Ishikawa (cell line): ENCODE measurements around the gene TNP1.

ENCODE experiments used
- CEBPB ChIP-seq: IDR thresholded peaks from 2 replicates; pipeline ENCODE4 v1.6.1; 2012
- CREB1 ChIP-seq: IDR thresholded peaks from 2 replicates; pipeline ENCODE4 v1.6.1; 2012; ENCODE audit warnings: low read depth
- EP300 ChIP-seq: IDR thresholded peaks from 2 replicates; pipeline ENCODE4 v1.6.1; 2012; ENCODE audit warnings: borderline replicate concordance
- NFIC ChIP-seq: IDR thresholded peaks from 2 replicates; pipeline ENCODE4 v1.6.1; 2012
- RAD21 ChIP-seq: IDR thresholded peaks from 2 replicates; pipeline ENCODE4 v1.6.1; 2012; ENCODE audit warnings: low read depth
- REST ChIP-seq: IDR thresholded peaks from 2 replicates; pipeline ENCODE4 v1.6.1; 2012; ENCODE audit warnings: low read depth, mild to moderate bottlenecking
- TAF1 ChIP-seq: IDR thresholded peaks from 2 replicates; pipeline ENCODE4 v1.6.1; 2012; ENCODE audit warnings: low read depth, mild to moderate bottlenecking
- USF1 ChIP-seq: IDR thresholded peaks from 2 replicates; pipeline ENCODE4 v1.6.1; 2012

GRCh38 chr2:216884347-216884746, 24.5 kb upstream of the TNP1 start:
- TF ChIP-seq NFIC (no peak), CEBPB (no peak), CREB1 (no peak), EP300 (no peak), REST (no peak), USF1 (no peak), RAD21 (no peak), TAF1 (no peak)
